ENCODE measurements around the gene KIF23. TPM values are rescaled to one million over a fixed set of nuclear protein-coding genes. Genes with fewer than 3 reads are reported as not detected.
A peak's percentile ranks its signal among the peaks of the same experiment; 100 is the strongest.

Gene KIF23
- total RNA-seq, 1 donor from 2014 or later = 37.8 TPM

DNA sequence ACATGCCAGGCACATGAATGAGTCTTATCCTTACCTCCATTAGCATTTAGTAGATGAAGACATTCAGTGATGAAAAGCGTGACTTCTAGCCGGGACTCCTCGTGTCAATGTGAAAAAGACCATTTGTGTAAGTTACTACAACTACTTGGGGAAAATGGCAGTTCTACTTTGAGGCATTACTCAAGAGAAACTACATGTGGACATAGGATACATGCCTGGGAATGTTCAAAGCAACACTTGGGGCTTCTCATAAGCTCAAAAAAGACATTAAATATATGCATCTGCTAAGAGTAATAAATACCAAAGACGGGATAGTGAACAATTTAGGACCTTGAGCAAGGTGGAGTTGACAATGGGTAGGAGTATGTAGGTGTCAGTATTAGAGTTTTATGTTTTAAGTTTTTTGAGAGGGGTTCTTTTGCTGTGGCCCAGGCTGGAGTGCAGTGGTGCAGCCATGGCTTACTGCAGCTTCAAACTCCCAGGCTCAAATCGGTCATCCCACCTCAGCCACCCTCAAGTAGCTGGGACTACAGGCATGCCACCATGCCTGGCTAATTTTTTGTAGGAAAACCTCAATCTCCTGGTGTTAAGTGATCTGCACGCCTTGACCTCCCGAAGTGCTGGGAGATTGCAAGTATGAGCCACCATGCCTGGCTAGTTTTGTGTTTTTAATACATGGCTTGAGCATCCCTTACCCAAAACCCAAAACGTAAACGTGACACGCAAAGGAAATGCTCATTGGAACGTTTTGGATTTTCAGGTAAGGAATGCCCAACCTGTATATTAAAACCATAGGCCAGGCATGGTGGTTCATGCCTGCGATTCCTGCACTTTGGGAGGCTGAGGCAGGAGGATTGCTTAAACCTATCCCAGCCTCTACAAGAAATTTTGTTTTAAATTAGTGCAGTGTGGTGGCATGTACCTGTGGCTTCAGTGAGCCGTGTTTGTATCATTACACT is 42.3 kb downstream of the KIF23 start:
- TF ChIP-seq, protein P1, sequence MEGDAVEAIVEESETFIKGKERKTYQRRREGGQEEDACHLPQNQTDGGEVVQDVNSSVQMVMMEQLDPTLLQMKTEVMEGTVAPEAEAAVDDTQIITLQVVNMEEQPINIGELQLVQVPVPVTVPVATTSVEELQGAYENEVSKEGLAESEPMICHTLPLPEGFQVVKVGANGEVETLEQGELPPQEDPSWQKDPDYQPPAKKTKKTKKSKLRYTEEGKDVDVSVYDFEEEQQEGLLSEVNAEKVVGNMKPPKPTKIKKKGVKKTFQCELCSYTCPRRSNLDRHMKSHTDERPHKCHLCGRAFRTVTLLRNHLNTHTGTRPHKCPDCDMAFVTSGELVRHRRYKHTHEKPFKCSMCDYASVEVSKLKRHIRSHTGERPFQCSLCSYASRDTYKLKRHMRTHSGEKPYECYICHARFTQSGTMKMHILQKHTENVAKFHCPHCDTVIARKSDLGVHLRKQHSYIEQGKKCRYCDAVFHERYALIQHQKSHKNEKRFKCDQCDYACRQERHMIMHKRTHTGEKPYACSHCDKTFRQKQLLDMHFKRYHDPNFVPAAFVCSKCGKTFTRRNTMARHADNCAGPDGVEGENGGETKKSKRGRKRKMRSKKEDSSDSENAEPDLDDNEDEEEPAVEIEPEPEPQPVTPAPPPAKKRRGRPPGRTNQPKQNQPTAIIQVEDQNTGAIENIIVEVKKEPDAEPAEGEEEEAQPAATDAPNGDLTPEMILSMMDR (IDR thresholded peaks at IDR 0.05; ENCODE audit: unreplicated experiment) = no peak
- Mint-ChIP-seq H3K36me3 (peaks cover 15% of the 10 kb centered on the region), H3K9me3 (no peaks in the 10 kb centered on the region), H3K27ac (no peak overlapping the region), H3K4me1 (peaks cover 37% of the 10 kb centered on the region), H3K27me3 (ENCODE audit: low read depth) (no peaks in the 10 kb centered on the region), H3K4me3 (no peak overlapping the region)
- no peak for DNase-seq (ENCODE audit: low spot score in 2 of 2, unreplicated experiment in 2 of 2)

DNA sequence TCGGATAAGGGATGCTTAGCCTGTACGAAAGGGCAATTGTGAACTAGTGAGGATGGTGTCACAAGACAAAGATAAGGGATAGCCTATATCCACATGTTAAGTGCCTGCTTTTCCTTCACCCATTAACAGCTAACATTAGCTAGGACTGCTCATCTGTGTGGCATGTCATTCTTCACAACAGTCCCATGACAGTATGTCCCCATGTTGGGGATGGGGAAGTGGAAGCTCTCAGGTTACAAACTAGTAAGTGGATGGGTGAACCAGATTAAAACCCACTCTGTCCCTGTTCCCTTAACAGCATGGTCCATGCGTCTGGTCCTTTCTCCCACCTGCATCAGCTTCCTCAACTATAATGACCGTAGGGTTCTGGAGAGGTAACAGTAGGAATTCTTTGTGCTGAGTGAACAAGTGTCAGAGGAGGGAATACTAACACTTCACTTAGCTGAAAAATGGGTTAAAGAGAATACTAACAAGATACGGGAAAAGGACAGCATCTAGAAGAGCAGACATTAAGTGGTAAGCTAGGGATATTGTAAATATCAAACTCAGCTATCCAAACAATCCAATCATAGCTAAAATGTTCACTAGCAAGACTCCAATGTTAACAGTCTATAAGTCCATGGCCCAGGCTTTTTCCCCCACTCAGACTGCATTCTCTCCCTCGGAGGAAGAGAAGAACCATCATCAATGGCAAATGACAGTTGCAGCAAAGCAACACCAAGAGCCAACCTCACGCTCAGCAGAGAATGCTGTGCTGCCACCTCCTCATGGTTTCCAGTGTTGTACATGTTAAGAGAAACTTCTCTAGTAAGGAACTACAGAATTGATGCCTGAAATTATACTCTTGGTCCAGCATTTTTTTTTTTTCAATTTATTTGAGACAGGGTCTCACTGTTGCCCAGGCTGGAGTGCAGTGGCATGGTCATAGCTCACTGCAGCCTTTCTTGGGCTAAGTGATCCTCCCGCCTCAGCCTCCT is 43.4 kb downstream of the KIF23 start:
- peaks cover 15% of the 10 kb centered on the region for H3K36me3 Mint-ChIP-seq
- peak overlapping the region; percentile 11 for H3K27ac Mint-ChIP-seq
- H3K4me3 Mint-ChIP-seq = no peak overlapping the region
- DNase-seq (ENCODE audit: low spot score in 2 of 2, unreplicated experiment in 2 of 2) = no peak
- TF ChIP-seq, protein P1 (IDR thresholded peaks at IDR 0.05; ENCODE audit: unreplicated experiment) = no peak
- H3K4me1 Mint-ChIP-seq = peaks cover 33% of the 10 kb centered on the region
- no peaks in the 10 kb centered on the region for H3K9me3 Mint-ChIP-seq
- H3K27me3 Mint-ChIP-seq (ENCODE audit: low read depth) = no peaks in the 10 kb centered on the region

DNA sequence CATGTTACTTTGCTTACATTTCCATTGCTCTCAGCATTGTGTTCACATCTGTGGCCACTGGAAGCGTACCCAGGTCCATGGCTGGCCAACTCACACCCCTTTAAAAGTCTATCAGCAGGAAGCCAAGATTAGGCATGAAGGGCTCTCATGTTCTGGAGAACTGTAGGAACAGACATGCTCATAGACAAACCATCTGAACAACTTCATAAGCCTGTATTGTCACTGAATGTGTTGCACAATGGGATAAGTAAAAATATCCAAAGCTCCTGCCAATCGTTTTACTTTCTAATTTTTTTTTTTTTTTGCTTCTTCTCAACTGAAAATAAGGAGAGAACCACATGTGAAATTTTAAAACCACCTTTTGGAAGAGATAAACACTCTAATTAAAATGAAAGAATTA is 44.9 kb downstream of the KIF23 start:
- Mint-ChIP-seq H3K4me1 (peaks cover 34% of the 10 kb centered on the region), H3K9me3 (no peaks in the 10 kb centered on the region), H3K36me3 (peaks cover 15% of the 10 kb centered on the region), H3K27ac (no peak overlapping the region), H3K27me3 (ENCODE audit: low read depth) (no peaks in the 10 kb centered on the region), H3K4me3 (no peak overlapping the region)
- no peak for DNase-seq (ENCODE audit: low spot score in 2 of 2, unreplicated experiment in 2 of 2)
- TF ChIP-seq, protein P1 (IDR thresholded peaks at IDR 0.05; ENCODE audit: unreplicated experiment) = no peak

DNA sequence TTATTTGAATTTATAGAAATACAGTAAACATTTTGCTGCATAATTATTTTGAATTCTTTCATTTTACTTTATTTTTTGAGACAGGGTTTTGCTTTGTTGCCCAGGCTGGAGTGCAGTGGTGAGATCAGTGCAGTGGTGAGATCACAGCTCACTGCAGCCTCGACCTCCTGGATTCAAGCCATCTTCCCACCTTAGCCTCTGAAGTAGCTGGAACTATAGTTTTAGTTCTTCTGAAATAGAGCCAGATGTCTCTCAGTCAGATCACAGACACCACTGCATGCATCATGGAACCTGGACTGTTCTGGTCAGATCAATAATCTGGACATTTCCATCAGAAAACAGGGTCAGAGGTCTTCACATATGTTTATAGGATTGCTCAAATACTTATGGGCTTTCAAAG is 46.3 kb downstream of the KIF23 start:
- no peaks in the 10 kb centered on the region for H3K27me3 Mint-ChIP-seq (ENCODE audit: low read depth)
- peaks cover 20% of the 10 kb centered on the region for H3K4me1 Mint-ChIP-seq
- peaks cover 8% of the 10 kb centered on the region for H3K36me3 Mint-ChIP-seq
- H3K9me3 Mint-ChIP-seq = no peaks in the 10 kb centered on the region
- H3K4me3 Mint-ChIP-seq = no peak overlapping the region
- H3K27ac Mint-ChIP-seq = no peak overlapping the region
- no peak for DNase-seq (ENCODE audit: low spot score in 2 of 2, unreplicated experiment in 2 of 2)
- TF ChIP-seq, protein P1 (IDR thresholded peaks at IDR 0.05; ENCODE audit: unreplicated experiment) = no peak

DNA sequence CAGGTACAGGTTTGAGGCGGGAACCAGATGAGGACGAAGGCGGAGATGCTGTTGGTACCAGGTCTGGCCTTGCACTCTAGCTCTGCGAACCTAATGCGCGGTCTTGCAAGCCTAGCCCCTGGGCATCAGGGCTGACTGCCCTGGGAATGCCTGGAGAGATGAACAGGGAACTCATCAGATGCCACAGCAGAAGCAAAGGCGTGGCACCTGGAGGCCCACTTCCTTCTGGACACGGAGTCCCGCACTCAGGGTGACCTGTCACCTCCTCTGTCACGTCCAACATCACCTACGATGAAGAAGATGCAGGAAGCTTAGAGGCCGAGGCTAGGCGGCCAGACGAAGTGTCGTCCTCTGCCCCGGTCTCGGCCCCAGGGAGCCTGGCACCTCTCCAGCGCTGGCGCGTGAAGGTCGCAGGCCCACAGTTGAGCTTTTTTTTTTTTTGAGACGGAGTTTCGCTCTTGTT is 47.9 kb downstream of the KIF23 start:
- no peak for DNase-seq (ENCODE audit: low spot score in 2 of 2, unreplicated experiment in 2 of 2)
- Mint-ChIP-seq H3K4me3 (peak overlapping the region; percentile 74), H3K36me3 (peaks cover 2% of the 10 kb centered on the region)

More for the DNA sequence above, 47.9 kb downstream of the KIF23 start:
- Mint-ChIP-seq H3K27me3 (ENCODE audit: low read depth) (no peaks in the 10 kb centered on the region), H3K4me1 (peaks cover 23% of the 10 kb centered on the region), H3K27ac (no peak overlapping the region), H3K9me3 (no peaks in the 10 kb centered on the region)
- TF ChIP-seq, protein P1 (IDR thresholded peaks at IDR 0.05; ENCODE audit: unreplicated experiment) = no peak
